Colon (tissue), 2 donors: ENCODE data around the gene AVEN.
A peak's percentile ranks its signal among the peaks of the same experiment; 100 is the strongest.

Source experiments
- FAIRE-seq: peaks from 2 replicates; lab custom pipeline; 2012; peaks lifted over from hg19 to GRCh38; lab: Jason Lieb, UNC
- donor health status: control.
- donor health status: control.

The AVEN gene

DNA sequence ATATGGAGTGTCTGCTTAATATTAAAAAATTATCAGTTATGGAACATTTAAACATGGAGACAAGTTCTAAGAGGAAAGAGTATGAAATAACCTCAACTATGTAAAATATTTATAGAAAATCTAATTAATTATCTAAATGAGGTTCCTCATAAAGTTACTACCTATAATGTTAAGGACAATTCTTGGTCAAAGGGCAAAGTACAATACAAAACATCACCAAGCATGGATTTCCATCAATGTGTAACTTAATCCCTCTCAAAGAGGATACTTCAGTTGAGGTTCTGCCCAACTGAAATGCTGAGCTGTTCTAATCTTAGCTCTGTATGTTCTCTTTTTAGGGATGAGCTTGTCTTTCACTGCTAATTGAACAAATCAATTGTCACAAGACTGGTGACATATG, 126.7 kb downstream of the AVEN start:
- FAIRE-seq, result no peak

DNA sequence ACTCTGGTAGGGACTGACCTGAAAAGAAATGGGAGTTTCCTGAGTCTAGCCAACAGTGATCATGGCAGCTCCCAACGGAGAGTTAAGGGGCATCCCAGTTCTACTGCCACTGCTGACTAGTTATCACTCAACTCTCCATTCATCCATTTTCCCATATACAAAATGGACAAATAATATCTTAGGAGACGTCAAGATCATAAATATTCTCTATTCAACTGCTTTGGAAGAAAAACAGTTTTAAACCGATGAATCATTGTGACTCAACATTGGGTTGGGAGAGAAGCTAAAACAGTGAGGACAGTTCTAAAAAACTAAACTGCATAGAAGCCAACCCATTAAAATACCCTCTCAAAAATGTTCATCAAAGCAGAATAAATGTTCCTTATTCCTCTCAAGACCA, 128.3 kb downstream of the AVEN start:
- FAIRE-seq, result no peak

DNA sequence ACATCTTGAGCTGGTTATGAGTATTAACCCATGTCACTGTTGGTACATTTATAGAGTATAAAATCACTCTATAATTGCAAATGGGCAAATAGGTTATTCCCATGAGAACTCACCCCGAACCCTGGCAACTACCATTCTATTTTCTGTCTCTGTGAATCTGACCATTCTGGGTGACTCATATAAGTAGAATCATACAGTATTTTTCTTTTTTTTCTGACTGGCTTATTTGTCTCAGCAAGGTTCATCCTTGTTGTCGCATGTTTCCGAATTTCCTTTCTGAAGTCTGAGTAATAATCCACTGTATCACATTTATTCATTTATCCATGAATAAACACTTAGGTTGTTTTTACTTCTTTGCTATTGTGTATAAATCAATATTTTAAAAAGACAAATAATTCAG, 130.6 kb downstream of the AVEN start:
- no peak for FAIRE-seq

DNA sequence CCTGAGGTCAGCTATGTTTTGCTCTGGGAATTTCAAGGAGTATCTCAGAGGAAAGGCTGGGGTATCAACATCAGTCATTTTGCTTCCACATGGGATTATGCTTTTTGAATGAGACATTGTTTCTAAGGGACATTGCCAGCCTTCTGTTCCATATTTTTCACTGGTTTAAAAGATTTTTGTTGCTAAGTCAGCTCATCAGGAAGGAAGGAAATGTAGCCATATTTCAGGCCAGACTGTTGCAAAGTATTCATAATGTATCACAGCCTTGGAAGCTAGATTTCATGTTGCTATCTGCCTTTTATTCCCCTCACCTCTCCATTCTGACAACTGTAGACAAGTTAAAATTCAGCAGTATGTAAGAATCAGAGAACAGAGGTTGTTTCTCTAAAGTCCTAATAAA, 131.7 kb downstream of the AVEN start:
- no peak for FAIRE-seq

DNA sequence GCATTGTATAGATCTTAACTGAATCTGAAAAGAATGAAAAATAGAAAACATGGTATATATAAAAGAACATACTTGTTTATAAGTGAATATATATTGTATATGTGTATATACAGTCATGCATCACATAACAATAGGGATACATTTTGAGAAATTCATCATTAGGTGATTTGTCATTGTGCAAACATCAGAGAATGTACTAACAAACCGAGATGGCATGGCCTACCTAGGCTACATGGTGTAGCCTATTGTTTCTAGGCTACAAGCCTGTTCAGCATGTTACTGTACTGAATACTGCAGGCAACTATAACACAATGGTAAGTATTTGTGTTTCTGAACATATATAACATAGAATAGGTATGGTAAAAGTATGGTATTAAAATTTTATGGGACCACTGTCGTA, 135.3 kb downstream of the AVEN start:
- peak; percentile 5 for FAIRE-seq

DNA sequence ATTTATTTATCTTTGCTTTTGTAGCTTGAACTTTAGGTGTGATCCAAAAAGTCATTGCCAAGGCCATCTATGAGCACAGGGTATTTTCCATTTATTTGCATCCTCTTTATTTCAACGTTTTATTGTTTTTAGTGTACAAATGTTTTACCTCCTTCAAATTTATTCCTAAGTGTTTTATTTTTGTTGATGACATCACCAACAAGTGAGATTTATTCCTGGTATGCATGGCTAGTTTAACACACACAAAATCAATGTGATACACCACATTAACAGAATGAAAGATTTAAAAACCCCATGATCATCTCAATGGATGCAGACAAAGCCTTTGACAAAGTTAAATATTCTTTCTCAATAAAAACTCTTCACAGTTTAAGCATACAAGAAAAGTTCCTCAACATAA, 137.0 kb downstream of the AVEN start:
- FAIRE-seq, result no peak

DNA sequence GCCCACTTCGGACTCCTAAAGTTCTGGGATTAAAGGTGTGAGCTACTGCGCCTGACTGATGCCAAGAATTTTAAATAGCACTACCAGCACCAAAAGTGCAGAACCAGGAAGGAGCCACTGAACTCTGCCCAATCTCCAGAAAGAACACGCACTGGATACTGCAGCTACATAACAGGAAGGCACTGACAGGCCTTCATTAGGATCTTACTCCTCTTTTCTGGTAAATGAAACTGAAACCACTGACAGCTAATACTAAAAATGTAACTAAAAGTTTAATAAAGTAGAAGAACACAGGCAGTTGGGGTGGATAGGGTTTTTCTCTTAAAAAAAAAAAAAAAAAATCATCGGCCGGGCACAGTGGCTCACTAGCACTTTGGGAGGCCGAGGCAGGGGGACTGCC, 144.8 kb downstream of the AVEN start:
- FAIRE-seq, result no peak

DNA sequence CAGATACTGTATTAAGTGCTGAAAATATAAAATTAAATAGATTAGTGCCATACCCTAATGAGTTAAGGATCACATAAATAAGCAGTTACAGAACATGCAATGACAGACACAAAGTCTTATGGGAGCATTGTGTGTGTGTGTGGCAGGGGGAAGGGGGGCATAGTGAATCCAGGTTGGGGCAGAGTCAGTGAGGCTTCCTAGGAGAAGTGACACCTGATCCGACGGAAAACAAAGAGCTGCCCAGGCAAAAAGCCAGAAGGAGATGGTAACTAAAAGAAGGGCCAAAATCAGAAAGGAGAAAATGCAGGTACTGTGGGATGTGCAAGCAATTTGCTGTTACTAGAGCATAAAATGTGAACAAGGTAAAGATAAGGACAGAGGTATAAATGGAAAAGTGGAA, 150.8 kb downstream of the AVEN start:
- FAIRE-seq, result no peak

DNA sequence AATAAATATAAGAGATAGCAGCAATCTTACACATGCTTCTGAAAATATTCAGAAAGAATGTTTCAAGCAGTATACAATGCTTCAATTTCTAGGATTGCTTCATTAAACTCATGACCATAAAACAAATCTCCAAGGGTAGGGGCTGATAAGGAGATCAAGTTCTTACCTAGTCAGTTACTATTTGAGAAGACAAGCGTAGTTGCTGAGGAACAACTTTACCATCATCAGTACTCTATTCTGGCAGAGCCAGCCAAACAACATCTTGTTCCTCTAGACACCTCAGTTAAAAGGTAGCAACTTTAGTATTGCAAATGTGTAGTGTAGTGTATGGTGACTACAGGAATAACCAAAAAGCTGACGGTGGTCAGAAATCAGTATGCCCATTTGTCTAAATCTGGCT, 156.1 kb downstream of the AVEN start:
- FAIRE-seq, result no peak

DNA sequence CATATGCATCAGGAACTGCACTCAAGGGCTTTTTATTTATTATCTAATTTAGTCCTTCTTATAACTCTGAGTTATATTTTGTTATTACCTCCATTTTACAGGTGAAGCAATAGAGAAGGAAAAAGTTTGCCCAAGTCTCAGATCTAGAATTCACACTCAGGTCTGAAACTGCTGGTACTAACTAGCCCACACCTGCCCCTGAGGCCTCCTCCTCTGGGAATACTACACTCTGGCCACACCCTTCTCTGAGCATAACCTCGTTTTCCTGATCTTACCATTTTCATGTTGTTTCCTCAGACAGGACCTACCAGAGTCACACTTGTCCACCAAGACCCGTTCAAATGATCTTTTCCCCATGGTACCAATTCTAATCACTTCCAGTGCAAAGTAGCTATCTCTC, 164.8 kb downstream of the AVEN start:
- no peak for FAIRE-seq

DNA sequence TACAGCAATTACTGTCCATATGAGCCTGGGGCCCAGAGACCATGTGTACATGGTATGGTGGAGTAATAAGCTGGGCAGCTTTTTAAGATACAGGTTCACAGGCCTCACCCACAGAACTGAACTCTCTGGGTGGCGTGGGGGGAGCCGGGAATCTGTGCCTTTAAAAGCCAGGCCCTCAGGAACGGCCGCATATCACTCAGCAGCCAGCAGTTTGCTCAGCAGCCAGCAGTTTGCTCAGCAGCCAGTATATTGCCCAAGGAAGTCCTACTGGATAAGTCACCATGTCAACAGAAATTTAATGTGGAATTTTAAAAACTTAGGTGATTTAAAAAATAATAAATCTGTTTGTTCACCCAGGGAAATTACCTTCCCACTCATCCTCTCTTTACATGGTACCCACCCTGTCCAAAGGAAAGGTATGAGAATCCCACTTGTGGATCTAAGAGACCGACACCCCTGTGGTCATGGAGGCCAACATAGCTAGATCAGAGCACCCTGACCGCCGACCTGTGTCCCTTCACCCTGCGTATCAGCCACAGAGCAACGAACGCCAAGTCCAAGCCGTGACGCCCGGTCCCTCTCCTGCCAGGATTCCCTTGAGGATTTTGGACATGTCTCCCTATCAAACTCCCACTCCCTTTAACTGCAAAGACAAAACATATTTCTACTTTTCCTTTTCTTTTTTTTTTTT, 166.4 kb downstream of the AVEN start:
- no peak for FAIRE-seq

DNA sequence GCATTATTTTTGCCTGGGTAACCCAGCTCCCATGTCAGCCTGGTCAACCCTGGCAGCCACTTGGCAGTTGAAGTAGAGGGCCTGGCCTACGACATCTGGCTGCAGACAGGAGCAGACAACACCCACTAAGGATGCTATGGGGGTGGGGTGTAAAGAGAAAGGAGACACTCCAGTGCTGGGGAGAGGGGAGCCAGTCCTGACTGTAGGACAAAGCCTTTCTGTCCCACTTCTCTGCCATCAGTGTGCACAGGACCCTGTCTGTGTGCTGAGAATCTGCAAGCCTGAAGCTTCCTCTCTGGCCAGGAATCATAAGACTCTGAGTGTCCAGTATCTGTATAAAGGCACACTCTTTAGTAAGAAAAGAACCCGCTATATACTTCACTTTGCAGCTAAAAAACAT, 167.0 kb downstream of the AVEN start:
- FAIRE-seq, result no peak

DNA sequence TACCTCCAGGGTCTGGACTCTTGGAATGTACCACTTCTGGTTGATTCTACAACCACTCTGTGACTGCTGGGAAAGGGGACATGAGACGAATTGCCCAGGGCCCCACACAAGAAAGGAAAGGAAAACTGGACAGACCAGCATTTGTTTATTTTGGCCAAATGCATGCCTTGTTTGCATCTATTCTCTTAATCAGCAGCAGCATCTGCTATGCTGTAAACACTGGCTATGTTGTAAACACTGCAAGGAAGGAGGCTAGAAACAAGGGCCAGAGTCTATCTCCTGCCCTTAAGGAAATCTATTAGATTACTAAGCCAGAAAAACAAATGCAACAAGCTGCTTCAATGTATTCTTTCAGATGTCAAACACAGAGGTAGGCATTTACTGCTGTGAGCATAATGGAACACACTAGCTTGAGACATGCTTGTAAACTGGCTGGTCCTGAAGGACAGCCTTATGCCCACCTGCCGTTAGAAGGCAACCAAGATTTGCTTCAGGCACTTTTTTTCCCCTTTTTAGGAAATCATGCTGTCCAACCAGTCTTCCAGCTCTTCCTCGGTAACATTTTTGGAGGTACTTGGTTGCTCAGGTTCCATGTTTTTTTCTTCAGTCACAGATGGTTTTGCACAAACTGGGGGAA, 172.8 kb downstream of the AVEN start:
- FAIRE-seq, result no peak

DNA sequence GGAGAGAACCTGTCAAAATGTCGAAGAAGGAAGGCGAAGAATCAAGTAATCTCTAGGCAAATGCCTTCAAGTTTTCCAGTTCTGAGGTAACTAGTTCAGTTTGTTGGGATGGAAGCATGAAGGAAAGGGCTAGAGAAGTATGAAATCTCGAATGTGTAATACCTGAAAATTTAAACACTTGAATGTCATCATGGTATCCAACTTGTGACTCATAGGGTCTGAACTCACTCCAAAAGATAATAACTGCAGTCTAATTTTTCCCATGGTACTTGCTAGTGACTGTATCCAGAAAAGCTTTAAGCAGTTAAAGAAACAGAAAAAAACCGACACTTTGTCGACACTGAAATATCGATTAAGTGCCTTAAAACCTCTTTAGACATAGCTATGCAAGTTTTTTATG, 173.6 kb downstream of the AVEN start:
- no peak for FAIRE-seq

DNA sequence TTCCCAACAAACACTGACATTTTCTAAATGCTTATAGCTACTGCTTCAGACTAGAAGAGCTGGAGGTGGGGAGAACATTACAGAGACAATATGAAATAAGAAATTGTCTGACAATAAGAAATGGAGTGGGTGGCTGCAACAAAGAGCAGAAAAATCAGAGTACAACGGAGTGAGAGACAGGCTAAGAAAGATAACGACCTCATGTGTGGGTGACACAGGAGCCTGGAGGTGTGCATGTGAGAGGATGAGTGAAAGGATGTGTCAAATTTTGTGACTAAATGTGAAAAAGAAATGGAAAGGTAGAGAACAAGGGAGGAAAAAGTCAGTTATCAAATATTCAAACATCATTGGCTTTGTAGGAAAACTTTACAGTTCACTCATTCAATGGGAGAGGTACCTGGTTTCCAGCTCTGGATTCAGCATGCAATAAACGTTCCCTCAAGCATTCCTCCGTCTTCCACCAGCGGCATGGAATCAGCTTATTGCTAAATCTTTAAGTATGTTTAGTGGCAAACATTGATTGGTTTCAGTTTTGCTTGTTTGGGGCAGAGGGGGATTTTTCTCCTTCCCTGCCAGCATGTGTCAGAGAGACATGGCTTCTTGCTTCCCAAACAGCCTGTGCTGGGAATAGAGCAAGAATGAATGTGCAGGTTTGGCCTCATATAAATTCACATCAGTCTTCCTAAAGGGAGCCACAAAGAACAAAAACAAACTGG, 174.5 kb downstream of the AVEN start:
- no peak for FAIRE-seq

DNA sequence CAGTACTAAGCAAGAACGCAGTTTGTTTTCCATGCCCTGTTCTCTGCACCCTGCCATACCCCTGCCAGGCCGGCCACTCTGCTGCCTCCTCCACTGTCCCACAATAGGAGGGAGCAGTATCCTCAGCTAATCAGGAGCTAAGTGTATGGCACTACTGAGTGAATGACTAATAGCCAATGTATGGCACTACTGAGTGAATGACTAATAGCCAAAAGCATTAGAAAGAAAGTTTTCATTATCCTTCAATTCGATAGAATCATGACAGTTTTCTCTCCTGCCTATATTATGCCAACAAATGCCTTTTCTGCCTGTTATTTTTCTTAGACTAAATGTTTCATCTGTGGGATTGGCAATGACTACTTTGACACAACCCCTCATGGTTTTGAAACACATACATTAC, 178.2 kb downstream of the AVEN start:
- no peak for FAIRE-seq

DNA sequence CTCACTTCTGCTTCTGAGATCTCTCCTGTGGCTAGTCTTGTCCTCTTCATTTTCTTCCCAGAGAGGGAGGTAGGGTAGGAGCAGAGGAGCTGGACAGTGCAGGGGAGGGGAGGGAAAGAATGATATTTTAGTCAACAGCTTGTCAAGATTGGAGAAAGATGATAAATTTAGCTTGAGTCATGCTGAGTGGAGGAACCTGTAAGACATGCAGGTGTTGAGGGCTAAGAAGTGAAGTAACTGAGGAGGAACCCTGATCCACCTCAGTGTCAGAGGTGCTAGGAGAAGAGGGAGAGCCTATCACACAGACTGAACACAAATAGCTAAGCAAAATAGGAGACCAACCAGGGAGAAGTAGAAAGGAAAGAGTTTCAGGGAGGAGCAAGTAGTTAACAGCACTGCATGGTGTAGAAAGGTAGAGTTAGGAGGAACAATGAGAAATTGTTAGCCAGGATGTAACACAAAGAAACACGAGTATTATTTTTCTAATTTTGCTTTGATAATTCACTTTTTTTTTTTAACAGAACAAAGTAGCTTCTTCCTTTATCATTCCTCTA, 178.9 kb downstream of the AVEN start:
- FAIRE-seq, result no peak

DNA sequence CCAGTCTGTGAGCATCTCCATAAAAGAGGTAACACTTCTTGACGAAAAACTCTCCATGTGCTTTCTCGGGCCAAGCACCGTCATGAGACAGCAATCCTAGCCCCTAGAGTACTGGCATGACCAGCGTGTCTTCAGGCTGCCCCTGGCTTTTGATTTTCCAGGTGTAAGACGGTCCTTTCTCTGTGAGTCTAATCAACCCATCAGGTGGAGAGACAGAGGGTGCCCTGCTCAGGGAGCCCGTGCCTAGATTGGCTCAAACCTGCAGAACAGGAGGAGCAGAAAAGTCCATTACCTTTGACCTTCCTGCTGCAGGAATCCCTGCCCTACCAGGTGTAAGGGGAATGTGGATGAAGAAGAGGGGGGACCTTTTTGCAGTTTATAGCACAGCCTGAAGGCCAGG, 180.2 kb downstream of the AVEN start:
- no peak for FAIRE-seq

DNA sequence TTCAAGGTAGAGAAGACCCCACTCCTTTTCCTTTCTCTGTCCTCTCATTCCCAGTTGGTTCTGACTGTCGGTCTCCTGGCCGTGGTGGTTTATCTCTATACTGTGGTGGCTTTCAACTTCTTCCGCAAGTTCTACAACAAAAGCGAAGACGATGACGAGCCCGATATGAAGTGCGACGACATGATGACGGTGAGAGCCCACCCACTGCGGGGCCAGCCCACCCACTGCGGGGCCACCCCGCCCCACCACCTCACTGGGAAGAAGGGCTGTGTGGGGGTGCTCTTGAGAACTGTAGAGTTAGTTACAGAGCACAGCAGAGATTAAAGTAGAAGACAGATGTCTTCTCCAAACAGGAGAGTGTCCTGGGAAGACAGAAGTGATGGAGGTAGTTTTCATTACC, 181.3 kb downstream of the AVEN start:
- no peak for FAIRE-seq

DNA sequence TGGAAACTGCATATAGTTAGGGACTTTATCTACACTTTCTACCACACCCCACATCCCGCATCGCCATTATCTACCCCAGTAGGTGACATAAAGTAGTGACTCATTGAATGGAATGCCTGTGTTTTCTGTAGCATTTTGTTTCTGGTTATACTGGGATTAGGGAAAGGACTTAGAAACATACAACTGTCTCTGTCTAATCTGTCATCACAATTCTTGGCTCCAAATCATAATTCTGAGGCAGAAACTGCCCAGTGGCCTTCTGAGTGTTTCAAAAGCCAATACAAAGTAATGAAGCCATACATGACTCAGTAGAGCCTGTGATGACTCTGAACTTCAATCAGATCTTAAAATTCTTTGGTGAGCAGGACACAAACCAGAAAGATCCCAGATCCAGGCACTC, 186.4 kb downstream of the AVEN start:
- FAIRE-seq, result no peak

DNA sequence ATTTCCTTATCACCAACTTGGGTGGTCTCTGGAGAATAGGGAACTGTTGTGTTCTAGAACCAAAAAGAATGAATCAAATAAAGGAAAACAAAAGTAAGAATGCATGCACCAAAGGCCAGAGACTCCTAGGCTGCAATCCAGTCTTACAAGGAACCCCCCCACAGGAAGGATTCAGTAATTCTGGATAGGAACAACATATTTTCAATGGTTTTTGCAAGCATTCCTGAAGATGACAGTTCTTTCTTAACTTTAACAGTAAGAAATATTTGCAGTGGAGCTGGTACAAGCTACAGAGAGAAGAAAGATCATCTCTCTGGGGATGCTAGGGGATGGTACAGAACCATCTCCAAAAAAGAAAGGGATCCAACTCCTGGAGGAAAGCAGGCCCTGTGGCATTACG, 186.9 kb downstream of the AVEN start:
- FAIRE-seq, result no peak

DNA sequence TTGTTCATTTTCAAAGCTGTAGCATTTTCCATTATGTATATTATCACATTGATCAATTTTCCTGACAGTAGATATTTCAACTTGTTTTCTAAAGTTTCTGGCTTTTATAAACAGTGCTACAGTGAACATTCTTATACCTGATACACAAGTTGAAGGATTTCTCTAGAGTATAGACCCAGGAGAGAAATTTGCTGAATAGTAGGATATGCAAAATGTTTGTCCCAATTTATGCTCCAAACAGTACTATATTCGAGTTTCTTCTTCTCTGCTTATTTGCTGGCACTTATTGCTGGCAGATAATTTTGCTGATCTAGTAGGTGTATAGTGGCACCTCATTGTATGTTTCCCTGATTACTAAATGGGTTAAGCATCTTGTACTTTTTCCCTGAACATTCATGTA, 187.9 kb downstream of the AVEN start:
- FAIRE-seq, result no peak

DNA sequence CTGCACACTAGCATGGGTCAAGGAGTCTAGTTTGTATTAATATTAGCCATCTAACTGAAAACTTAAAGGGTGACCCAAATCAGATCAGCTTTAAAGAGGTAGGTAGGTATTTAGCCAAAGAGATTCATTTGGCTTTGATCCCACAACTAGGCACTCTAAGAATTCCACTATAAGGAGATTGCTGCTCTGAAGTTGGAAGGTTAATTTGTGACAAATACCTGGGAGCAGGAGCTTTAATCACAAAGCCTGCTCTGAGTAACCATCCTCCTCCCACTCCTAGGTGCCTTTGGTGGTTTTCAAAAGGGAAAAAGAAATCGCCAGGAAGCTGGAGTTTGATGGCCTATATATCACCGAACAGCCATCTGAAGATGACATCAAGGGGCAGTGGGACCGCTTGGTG, 191.0 kb downstream of the AVEN start:
- no peak for FAIRE-seq

DNA sequence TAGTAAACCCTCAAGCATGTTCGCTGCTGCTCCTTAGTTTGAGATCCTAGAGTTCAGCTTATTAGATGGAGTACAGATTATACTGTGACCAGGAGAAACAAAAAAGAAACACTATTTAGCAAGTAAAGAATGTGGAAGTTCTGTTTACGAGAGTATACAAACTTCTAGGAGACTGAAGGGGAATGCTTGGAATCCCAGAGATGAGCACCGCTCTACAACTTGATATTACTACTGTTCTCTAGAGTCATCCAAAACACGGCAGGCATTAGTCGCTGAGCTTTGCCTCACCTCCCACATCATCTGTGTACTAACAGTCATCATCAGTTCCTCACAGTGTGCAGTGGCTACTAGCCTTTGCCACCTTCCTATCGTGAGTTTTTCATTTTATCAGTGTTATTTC, 192.1 kb downstream of the AVEN start:
- FAIRE-seq, result no peak
